Measurements from ENCODE around the gene AP2A1.

GRCh38 chr19:49850221-49850486, 83.4 kb downstream of the AP2A1 start:
- TF ChIP-seq, protein P1, sequence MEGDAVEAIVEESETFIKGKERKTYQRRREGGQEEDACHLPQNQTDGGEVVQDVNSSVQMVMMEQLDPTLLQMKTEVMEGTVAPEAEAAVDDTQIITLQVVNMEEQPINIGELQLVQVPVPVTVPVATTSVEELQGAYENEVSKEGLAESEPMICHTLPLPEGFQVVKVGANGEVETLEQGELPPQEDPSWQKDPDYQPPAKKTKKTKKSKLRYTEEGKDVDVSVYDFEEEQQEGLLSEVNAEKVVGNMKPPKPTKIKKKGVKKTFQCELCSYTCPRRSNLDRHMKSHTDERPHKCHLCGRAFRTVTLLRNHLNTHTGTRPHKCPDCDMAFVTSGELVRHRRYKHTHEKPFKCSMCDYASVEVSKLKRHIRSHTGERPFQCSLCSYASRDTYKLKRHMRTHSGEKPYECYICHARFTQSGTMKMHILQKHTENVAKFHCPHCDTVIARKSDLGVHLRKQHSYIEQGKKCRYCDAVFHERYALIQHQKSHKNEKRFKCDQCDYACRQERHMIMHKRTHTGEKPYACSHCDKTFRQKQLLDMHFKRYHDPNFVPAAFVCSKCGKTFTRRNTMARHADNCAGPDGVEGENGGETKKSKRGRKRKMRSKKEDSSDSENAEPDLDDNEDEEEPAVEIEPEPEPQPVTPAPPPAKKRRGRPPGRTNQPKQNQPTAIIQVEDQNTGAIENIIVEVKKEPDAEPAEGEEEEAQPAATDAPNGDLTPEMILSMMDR (IDR thresholded peaks at IDR 0.05) = no peak
- no peak for TF ChIP-seq ESRRA (IDR thresholded peaks at IDR 0.05; ENCODE audit: borderline replicate concordance, low read length)
- no peak for TF ChIP-seq POLR2A (IDR thresholded peaks at IDR 0.05; ENCODE audit: low read length)
- TF ChIP-seq RCOR1 (IDR thresholded peaks at IDR 0.05; ENCODE audit: low read depth, low read length) = no peak
- TF ChIP-seq HOXB5 (CRISPR knock-in tag; IDR thresholded peaks at IDR 0.05) = no peak
- TF ChIP-seq FOSL2 (IDR thresholded peaks at IDR 0.05) = no peak
- no peak for TF ChIP-seq FOSL2 (CRISPR knock-in tag; IDR thresholded peaks at IDR 0.05)
- no peak for TF ChIP-seq TP53 (CRISPR knock-in tag; IDR thresholded peaks at IDR 0.05)
- TF ChIP-seq, protein P2, sequence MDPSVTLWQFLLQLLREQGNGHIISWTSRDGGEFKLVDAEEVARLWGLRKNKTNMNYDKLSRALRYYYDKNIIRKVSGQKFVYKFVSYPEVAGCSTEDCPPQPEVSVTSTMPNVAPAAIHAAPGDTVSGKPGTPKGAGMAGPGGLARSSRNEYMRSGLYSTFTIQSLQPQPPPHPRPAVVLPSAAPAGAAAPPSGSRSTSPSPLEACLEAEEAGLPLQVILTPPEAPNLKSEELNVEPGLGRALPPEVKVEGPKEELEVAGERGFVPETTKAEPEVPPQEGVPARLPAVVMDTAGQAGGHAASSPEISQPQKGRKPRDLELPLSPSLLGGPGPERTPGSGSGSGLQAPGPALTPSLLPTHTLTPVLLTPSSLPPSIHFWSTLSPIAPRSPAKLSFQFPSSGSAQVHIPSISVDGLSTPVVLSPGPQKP (IDR thresholded peaks at IDR 0.05; ENCODE audit: low read depth, low read length) = no peak
- TF ChIP-seq RARB (CRISPR knock-in tag; IDR thresholded peaks at IDR 0.05) = no peak
- no peak for TF ChIP-seq EP300 (IDR thresholded peaks at IDR 0.05)
- no peak for TF ChIP-seq NPAS2 (CRISPR knock-in tag; IDR thresholded peaks at IDR 0.05; ENCODE audit: borderline replicate concordance)

All from A549 (cell line).